HG02973 (cell line): Measurements from ENCODE around the gene BICD2.
"Not testable (repeated sequence)": the region's sequence is repeated elsewhere in the genome, so short reads cannot be mapped to it uniquely, and the experiment has no call there.

ENCODE experiments used
- ATAC-seq: cut with Tn5 transposase; IDR thresholded peaks from one replicate; pipeline ENCODE4 v1.9.1; 2021; ENCODE audit warnings: moderate library complexity; ENCODE audit not compliant: unreplicated experiment

BICD2 gene

DNA sequence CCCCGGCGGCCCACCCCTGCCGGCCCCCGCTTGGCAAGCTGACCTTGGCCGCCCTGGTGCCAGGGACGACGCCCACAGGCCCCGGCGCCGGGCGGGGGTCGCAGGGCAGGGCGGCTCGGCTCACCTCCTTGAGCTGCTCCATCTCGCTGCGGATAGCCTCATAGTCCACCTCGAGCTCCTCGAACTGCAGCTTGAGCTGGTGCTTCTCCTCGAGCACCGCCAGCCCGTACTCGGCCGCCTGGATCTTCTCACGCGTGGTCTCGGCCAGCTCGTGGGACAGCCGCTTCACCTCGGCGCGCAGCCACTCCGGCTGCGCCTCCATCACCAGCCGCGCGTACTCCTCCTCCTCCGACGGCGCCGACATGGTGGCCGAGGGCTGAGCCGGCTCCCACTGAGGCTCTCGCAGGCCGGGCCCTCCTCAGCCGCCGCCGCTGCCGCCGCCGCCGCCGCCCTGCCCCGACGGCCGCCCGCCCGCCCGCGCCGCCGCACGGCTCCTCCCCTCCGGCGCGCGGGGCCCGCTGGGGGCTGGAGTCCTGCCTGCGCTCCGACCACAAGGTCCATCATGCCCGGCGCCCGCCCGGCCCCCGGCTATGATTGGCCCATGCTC lies at the start of gene BICD2:
Gene BICD2, minus strand, starts transcription at position 453 of the 607 bp plus-strand sequence. Its CDS starts 89 bp downstream, at position 364.
- ATAC-seq: peak; percentile 1

DNA sequence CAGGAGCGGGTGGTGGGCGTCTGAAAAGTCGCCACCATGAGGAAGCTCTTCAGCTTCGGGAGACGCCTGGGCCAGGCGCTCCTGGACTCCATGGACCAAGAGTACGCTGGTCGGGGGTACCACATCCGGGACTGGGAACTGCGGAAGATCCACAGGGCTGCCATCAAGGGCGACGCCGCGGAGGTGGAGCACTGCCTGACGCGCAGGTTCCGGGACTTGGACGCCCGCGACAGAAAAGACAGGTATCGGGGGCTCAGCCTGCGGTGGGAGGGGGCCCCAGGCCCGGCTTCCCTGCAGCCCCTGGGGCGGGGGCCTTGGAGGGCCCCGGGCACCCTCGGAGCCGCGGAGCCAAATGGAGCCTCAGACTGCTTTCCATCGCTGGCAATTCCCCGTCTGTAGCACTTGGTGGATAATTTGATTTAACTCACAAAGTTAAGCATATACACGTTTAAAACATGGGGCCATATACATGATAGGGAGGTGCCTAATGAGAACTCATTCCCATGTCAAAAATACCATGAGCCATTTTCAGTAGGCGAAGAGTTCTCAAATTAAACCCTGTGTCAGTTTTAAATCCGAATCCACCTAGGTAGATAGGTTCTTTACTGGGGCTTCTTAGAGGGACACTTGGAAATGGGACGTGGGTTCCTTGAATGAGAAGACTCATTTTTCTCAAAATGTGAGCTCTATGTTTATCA lies 45.1 kb upstream of the BICD2 start:
- ATAC-seq: not testable (repeated sequence)

DNA sequence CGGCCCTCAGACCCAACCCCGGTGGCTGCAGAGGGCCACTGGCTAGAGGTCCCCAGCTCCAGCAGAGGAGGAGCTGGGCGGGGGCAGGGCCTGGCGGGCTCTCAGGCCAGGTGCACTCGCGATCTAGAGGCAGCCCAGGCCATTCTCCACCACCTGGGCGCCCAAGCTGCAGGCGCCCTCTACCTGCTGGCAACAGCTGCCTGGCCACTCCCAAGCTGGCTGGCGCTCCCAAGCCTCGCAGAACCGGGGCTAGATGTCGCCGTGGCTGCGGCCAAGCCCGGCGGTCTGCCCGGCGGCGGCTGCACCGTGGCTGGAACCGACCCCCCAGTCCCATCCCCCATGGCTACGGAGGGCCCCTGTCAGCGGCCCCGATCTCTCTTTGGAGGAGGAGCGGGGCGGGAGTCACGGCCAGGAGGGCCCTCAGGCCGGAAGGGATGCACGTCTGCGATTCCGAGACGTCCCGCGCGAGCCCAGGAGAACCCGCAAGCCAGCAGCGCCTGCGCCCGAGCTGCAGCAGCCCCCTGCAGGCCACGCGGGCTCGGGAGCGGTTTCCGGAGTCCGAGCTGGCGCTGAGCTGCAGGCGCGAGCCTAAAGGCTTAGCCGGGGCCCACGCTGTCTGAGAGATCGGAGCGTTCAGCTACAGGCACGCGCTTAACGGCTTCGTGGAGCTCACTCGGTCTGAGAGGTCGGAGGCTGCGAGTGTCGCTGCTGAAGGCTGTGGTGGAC lies 44.3 kb upstream of the BICD2 start:
- no peak for ATAC-seq

DNA sequence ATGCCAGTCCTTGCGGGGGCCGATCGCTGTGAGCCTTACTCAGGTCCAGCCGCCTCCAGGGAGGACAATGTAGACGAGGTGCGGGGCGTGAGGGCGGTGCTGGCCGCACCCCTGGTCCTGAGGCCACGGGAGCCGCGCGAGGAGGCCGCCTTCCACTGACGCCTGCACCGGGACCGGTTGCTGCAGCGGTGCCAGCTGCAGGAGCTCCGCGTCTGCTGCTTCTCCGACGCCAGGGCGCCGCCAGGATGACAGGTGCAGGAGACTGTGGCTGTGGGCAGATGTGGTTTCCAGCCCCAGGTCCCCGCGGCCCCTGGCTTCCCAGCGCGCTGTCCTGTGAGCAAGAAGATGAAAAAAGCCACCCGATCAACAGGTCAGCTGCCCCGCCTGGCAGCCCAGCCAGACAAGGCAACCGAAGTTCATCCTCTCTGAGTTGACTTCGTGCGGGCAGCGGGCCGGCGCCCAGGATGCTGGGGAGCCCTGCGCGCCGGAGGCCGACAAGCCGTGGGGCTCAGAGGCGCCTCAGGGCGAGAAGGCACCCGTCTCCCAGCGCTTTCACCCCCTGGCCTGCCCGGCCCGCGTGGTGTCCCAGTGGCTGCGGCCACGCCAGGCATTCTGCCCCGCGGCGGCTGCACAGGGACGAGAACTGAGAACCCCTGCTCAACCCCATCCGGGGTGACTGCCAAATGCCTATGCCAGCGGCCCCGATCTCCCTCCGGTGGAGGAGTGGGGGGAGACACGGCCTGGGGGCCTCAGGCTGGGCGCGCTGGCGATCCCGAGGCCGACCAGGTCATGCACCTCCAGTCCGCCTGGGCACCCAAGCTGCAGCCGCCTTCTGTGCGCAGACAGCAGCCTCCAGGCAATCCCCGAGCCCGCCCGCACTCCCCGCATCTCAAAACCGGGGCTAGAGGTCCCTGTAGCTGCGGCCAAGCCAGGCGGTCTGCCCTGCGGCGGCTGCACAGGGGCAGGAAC lies 43.4 kb upstream of the BICD2 start:
- ATAC-seq: no peak

DNA sequence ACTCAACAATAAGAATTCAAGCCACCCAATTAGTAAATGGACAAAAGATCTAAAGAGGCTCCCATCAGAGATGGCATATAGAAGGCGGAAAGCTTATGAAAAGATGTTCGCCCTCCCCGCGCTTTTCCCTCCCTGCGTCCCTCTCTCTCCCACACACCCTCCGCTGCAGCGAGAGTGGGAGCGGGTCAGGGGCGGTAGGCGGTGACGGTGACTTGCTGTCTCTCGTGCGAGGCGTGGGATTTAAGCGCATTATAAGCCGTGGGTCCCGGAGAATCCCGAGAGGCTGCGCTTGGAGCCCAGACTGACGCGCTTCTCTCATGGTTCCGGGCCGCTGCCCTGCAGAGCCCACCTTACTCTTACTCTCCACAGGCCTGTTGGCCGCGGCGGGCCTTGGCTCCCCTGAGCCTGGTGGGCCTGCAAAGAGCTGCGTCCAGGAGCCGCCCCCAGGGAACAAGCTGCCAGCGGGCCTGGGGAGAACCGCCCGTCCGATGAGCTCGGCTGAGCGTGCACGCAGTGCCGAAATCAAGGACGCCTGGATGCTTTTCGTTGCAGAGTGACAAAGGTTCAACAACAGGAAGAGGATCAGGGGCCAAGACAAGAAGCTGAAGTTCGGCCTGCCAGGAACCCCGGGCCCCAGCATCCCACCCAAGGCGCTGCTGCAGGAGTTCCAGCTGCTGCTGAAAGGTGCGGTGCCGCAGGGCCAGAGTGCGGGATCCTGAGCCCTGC lies 42.6 kb upstream of the BICD2 start:
- ATAC-seq: no peak

DNA sequence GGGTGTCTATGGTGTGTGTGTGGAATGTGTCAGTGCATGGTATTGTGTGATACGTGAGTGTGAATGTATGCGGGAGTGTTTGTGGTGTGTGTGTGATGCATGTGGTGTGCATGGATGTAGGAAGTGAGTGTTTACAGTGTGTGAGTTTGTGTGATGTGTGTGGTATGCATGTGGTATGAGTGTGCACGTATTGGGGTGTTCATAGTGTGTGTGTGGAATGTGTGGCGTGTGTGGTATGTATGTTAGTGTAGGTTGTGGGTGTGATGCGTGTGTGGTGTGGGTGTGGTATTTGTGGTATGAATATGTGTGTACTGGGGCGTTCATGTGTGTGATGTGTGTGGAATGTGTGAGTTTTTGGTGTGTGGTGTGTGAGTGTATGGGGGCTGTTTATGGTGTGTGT lies 40.1 kb upstream of the BICD2 start:
- ATAC-seq: no peak

DNA sequence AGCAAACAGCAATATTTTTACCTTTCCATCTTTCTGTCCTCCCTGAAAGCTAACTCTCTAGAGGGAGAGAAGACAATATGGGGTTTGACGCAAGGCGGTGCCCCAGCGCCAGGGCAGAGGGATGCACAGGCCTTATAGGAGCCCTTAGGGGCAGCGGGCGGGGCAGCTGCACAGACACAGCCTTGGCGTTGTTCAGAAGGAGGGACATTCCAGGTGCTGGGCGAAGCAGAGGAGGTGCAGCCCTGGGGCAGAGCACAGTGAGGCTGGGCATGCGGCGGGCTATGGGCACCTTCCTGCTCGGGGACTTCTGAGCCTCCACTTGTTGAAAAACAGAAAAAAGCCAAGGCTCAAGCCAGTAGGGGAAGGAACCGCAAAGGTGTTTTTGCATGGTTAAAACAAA lies 33.7 kb upstream of the BICD2 start:
- no peak for ATAC-seq

DNA sequence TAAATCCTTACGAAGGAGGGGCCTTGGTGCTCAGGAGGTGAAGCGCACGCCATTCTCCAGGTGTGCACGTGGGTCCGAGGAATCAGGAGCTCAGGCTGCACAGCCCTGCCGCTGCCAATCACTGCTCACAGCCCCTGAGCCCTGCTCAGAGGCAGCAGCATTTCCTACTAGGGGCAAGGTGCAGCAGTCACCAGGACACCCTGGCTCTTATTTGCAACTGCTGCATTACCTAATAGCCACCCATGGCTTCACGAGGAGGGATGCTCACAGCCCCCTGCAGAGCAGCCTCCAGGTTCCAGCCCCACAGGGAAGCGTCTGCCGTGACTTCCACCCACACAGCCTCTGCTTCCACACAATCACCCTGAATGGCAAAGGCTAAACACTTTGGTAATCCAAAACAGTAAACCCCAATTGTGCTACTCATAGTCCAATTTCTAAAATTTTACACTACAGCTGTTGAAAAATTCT lies 31.7 kb upstream of the BICD2 start:
- not testable (repeated sequence) for ATAC-seq

DNA sequence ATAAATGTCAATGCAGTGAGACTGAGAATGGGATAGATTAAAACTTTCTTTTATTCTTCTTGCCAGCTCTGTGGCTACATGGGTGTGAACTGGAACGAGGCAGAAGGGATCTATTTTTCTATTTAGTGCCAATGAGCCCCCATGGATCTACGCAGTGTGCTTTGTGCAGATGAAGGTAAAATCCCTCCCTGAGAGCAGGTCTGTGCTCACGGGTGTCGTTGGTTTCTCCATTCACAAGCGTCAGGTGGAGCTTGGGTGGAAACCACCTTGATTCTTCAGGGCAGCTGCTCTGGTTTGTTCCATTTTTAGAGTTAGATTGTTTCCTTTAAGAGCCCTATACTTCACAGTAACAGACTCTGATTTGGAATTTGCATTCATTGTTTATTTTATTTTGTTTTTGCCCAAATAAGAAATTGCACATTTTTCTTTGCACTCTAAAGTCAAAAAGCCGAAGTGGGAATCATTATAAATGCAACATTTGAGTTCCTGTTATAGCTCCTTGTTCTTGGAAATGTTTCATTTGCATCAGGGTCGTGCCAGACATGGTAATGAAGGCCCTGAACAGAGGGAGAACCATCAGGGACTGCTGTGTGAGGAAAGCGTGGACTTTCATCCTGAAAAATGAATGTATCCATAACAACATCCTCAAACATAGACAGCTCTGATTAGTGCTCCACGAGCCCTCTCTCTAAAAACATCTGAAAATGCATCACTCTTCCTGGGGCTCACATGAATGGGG lies 31.1 kb upstream of the BICD2 start:
- ATAC-seq: no peak

DNA sequence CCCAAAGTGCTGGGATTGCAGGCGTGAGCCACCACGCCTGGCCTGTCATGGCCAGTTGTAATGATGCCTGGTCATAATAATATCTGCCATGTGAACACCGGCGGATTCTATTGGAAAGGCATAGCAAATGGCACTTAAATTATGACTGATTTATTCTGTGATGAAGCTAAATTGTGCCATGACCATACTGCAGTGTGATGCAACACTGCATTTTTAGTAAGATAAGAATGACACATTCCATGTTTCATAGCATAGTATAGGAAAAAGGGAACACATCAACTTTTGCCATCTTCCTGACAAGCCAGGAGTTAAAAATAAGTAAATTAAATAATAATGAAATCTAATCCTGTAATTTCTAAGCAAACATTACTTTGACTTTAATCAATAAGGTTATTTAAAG lies 30.4 kb upstream of the BICD2 start:
- ATAC-seq: no peak

DNA sequence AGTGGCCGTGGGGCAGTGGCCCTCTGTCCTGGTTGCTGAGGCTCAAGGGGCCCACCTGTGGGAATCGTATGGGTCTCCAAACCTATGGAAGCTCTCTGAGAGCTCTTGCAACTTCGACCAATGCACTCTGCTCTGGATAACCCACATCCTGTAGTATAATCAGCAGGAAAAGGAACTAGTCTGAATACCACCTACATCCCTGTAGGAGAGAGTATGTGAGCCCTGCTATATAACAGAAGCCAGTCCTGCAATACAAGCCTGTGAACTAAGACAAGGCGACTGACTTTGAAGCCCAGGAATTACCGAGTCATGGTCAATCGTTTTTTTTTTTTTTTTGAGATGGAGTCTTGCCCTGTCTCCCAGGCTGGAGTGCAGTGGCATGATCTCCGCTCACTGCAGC lies 29.8 kb upstream of the BICD2 start:
- no peak for ATAC-seq

DNA sequence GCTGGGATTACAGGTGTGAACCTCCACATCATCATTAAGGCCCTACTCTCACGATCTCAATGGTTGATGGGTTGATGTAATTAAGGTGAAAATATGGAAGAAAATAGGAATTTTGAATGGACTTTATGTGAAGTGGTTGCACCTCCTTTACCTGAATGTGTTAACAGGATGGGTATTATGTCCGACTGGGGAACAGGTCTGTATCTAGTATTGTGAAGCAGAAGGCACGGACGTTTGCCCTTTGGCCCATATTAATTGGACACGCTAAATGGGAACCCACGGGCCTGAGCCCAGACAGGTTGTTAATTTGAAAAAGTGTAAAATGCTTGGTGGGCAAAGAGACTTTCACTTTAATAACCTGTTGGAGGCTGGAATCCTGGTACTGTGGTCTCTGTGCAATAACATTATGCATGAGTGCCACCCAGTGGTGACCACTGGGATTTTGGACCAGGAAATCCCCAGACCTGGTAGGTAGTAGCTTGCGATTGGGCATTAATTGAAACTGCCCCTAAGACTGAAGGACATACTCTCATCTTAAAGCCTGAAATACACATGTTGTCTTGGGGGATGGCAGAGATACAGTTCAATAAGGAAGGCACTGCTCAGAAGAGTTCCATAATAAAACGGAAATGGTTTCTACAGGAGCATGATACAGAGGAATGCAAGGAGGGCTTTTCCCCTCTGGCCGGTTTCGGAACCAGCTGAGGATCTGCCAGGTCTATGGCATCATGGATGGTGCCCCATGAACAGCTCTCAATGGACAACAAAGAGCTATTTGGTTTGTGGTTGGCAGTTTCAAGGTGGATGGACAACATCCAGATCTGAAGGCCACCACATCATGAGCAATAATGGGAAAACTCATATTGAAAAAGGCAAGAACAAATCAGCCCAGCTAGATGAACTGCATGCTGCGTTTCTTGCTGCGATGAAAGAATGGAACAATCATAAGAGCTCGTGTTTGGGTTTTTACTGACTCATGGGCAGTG lies 26.2 kb upstream of the BICD2 start:
- no peak for ATAC-seq

DNA sequence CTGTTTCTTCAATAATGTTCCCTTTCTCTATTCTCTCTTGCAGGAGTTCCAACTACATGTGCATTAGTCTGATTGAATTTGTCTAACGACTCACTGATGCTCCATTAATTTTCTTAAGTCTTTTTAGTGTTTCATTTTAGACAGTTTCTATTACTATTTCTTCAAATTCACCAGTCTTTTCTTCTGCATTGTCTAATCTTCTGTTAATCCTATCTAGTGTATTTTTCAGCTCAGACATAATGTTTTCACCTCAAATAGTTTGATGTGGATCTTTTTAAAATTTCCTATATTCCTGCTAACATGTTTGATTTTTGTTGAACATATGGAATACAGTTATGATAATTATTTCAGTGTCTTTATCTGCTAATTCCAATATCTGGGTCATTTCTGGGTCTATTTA lies 21.7 kb upstream of the BICD2 start:
- ATAC-seq: no peak

DNA sequence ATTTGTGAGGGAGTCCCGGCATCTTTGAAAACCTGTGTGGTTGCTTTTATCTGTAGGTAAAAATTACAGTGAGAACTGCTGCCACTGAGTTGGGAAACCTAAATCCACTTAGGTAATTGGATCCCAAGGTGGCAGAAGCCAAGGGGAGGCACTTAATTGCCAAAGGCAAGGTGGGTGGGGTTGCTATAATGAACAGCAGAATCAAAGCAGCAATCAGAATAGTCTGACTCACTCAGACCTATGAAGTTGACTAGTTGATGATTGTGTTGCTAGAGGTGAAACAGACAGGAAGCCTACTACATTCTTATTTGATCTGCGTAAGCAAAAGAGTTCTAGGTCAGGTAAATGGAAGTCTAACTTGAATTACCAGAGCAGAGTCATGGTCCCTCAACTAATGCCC lies 17.3 kb upstream of the BICD2 start:
- no peak for ATAC-seq

DNA sequence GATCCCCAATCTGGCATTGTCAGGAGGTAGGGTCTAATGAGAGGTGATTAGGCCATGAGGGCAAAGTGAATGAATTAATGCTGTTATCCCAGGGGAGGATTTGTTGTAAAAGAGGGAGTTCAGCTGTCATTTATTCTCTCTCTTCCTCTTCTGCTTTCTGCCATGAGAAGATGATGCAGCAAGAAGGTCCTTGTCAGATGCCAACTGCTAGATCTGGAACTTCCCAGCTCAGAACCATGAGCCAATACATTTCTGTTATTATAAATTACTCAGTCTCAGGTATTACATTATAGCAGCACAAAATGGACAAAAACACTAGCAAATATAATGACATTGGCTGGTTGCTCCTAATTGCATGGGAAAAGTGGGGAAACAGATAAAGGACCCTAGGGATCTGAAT lies 15.6 kb upstream of the BICD2 start:
- ATAC-seq: no peak

DNA sequence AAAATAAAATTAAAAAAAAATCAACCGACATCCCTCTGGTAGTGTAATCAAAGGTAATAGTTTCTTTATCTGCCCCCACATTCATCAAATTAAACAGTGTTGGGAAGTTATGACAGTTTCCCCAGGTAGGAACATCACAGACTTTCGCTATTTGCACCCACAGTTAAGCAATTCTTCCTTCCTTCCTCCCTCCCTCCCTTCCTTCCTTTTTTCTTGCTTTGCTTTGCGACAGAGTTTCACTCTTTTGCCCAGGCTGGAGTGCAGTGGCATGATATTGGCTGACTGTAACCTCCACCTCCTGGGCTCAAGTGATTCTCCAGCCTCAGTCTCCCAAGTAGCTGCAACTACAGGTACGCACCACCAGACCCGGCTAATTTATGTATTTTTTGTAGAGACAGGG lies 10.8 kb upstream of the BICD2 start:
- ATAC-seq: no peak

DNA sequence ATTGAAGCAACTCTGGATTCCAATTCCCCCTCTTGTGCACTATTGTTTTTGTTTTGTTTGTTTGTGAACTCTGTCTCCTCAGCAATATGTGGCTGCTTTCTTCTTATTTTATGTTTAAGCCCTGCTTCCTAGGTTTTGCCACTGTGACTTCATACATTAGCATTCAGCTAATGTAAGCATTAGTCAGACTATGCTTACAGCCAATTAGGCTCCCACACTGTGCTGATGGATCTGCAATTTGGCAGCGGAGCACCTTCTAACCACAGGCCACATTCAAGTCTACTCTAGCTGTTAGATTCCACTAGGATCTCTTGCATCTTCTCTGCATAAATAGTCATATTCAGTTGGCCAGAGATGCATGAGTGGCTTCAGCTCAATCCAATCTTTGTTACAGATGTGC lies 9.6 kb upstream of the BICD2 start:
- no peak for ATAC-seq

DNA sequence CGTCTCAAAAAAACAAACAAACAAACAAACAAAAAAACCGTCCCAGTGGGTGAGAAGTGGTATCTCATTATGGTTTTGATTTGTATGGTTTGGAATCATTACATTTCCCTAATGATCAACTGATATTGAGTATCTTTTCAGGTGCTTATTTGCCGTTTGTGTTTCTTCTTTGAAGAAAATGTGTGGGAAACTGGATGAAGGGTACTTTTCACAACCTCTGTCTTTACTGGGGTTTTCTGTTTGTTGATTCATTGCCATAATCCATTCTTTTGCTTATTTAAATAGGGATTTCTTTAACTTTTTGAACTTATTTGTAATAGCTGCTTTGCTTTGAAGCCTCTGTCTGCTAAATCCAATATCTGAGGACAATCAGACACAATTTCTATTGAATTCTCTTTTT lies 9.2 kb upstream of the BICD2 start:
- ATAC-seq: no peak
